K562 (cell line): Measurements from ENCODE around the gene LMBR1L. TPM values are rescaled to one million over a fixed set of nuclear protein-coding genes. Genes with fewer than 3 reads are reported as not detected.

Experiments used
- ATAC-seq: fragments of 200-7000 bp; cut with Tn5 transposase; 3 replicates; pipeline ENCODE4 v1.9.1; 2020; ENCODE audit warnings: moderate library complexity
- BruUV-seq: library from RNA; stranded (reverse); fragments of 400-500 nt; replicated peaks from 2 replicates; lab custom pipeline; 2021; lab: Mats Ljungman, UMichigan
- CTCF ChIA-PET: fragments of 300-600 bp; formaldehyde crosslinking; extraction: SDS; loops from one replicate; lab custom pipeline; 2021; ENCODE audit warnings: low intra/inter-chr PET ratio; lab: Yijun Ruan, JAX
- POLR2A ChIA-PET: fragments of 300-600, 350-650 bp; sonication (Branson Sonifier 250); formaldehyde crosslinking; extraction: SDS; loops from one replicate; lab custom pipeline; 2021; ENCODE audit warnings: antibody characterized with exemption, inconsistent platforms; lab: Yijun Ruan, JAX
- DNase-seq, 4 experiments: peaks; one replicate each; pipeline versions ENCODE4 v3.0.0 to v3.0.0-alpha.2; 2011 to 2018; ENCODE audit warnings: low spot score in 3 of 4, mixed read lengths in 3 of 4; ENCODE audit errors: extremely low read depth in 1 of 4
- FAIRE-seq: peaks from 2 replicates; lab custom pipeline; 2011; peaks lifted over from hg19 to GRCh38; lab: Jason Lieb, UNC
- H2AFZ ChIP-seq: 2 replicates; pipeline ENCODE4 v1.6.0; 2011; ENCODE audit warnings: low read depth, low read length, control low read depth, inconsistent platforms
- H3K27ac ChIP-seq: fragments of 200-600 bp; 3 replicates; pipeline ENCODE4 v1.8.0; 2011; ENCODE audit warnings: low read depth, mild to moderate bottlenecking, control low read depth, inconsistent platforms, low read length, moderate library complexity, mixed read lengths; ENCODE audit errors: extremely low read depth
- H3K27me3 ChIP-seq, 2 experiments: fragments of 300-600 bp in 1 of 2; 2 replicates in 1 of 2; 3 replicates in 1 of 2; pipeline versions ENCODE4 v1.6.0 to v1.8.0; 2011; ENCODE audit warnings: inconsistent platforms in 2 of 2, low read length in 2 of 2, mild to moderate bottlenecking in 1 of 2, mixed read lengths in 1 of 2, moderate library complexity in 1 of 2; ENCODE audit not compliant: control insufficient read depth in 2 of 2, insufficient read depth in 2 of 2
- H3K36me3 ChIP-seq: fragments of 300-600 bp; 3 replicates; pipeline ENCODE4 v1.8.0; 2011; ENCODE audit warnings: mild to moderate bottlenecking, low read length, inconsistent platforms; ENCODE audit not compliant: control insufficient read depth, insufficient read depth
- H3K4me1 ChIP-seq, 2 experiments: fragments of 200-600 bp in 1 of 2; replicated peaks in 1 of 2; 2 replicates in 1 of 2; 3 replicates in 1 of 2; pipeline versions ENCODE4 v1.5.1 to v1.8.0; 2011; ENCODE audit warnings: inconsistent platforms in 2 of 2, low read length in 2 of 2, mild to moderate bottlenecking in 1 of 2, mixed read lengths in 1 of 2, moderate library complexity in 1 of 2; ENCODE audit not compliant: control insufficient read depth in 2 of 2, insufficient read depth in 2 of 2
- H3K4me2 ChIP-seq: 2 replicates; pipeline ENCODE4 v1.6.1; 2011; ENCODE audit warnings: low read length, control low read depth, inconsistent platforms, mixed read lengths; ENCODE audit not compliant: insufficient read depth
- H3K4me3 ChIP-seq: fragments of 200-600 bp; sonication (generic), shearing (Covaris generic); 2 replicates; pipeline ENCODE4 v1.5.1; 2016; ENCODE audit warnings: control low read depth, inconsistent platforms
- H3K79me2 ChIP-seq: fragments of 200-600 bp; 3 replicates; pipeline ENCODE4 v1.8.0; 2011; ENCODE audit warnings: low read length, inconsistent platforms; ENCODE audit not compliant: control insufficient read depth, insufficient read depth
- H3K9ac ChIP-seq, 2 experiments: 2 replicates each; pipeline versions ENCODE4 v1.6.0 to v1.6.1; 2011; ENCODE audit warnings: low read depth in 2 of 2, low read length in 2 of 2, control low read depth in 1 of 2, inconsistent platforms in 1 of 2, mild to moderate bottlenecking in 1 of 2, mixed read lengths in 1 of 2; ENCODE audit not compliant: insufficient read depth in 1 of 2
- H3K9me1 ChIP-seq: one replicate; pipeline ENCODE4 v1.6.0; 2011; ENCODE audit warnings: inconsistent platforms, mild to moderate bottlenecking, low read length, moderate library complexity; ENCODE audit not compliant: control insufficient read depth, insufficient read depth
- H3K9me3 ChIP-seq: replicated peaks from 2 replicates; pipeline ENCODE4 v1.5.1; 2011; ENCODE audit warnings: low read depth, low read length, inconsistent platforms; ENCODE audit not compliant: control insufficient read depth, insufficient read depth
- H4K20me1 ChIP-seq: replicated peaks from 2 replicates; pipeline ENCODE4 v1.6.1; 2011; ENCODE audit warnings: low read length, inconsistent platforms, mixed read lengths; ENCODE audit not compliant: control insufficient read depth, insufficient read depth
- ATF7 ChIP-seq: fragments of 450-650 bp; IDR thresholded peaks from 2 replicates; pipeline ENCODE4 v1.7.1; 2014; ENCODE audit warnings: mild to moderate bottlenecking, moderate library complexity
- E2F3 ChIP-seq: fragments of 250-450 bp; sonication (Bioruptor Pico); IDR thresholded peaks from 2 replicates; pipeline ENCODE4 v1.4.0; 2020; ENCODE audit warnings: mild to moderate bottlenecking
- E4F1 ChIP-seq: fragments of 250-450 bp; sonication (Bioruptor Pico); IDR thresholded peaks from 2 replicates; pipeline ENCODE4 v1.5.0; 2021; ENCODE audit warnings: mild to moderate bottlenecking, borderline replicate concordance
- EP300 ChIP-seq: IDR thresholded peaks from 2 replicates; pipeline ENCODE4 v1.6.1; 2012; ENCODE audit warnings: low read length, improper control_type of control experiment
- ETS2 ChIP-seq: IDR thresholded peaks from 2 replicates; pipeline ENCODE4 v1.6.1; 2016; ENCODE audit warnings: borderline replicate concordance, missing genetic modification characterization, mild to moderate bottlenecking, moderate library complexity, missing compliant biosample characterization; ENCODE audit not compliant: poor library complexity, severe bottlenecking
- ILF3 ChIP-seq: fragments of 450-650 bp; IDR thresholded peaks from 2 replicates; pipeline ENCODE4 v1.6.1; 2018; ENCODE audit warnings: antibody characterized with exemption, mild to moderate bottlenecking, moderate library complexity, borderline replicate concordance
- SRF ChIP-seq, 2 experiments: fragments of 250-450, 450-650 bp in 1 of 2; sonication (Bioruptor Pico) in 1 of 2; sonication (generic) in 1 of 2; formaldehyde crosslinking; IDR thresholded peaks; 2 replicates each; pipeline versions ENCODE4 v1.5.0 to v1.5.1; 2020 to 2022; ENCODE audit warnings: mild to moderate bottlenecking in 1 of 2, missing genetic modification reagents in 1 of 2
- WGBS: fragments of 100-300 bp; shearing (Covaris generic); methylation state at CpG from one replicate; pipeline ENCODE4 v1.1.6; 2016; ENCODE audit warnings: low coverage, mixed read lengths; ENCODE audit not compliant: insufficient coverage; ENCODE audit errors: missing lambda C conversion rate; 5-methylcytosine and 5-hydroxymethylcytosine counted together
- in situ Hi-C: fragments of 300-500 bp; cut with MboI; formaldehyde crosslinking; loops from 4 replicates; pipeline ENCODE4 v1.15.0; 2018; ENCODE audit warnings: inconsistent platforms, mixed read lengths
- intact Hi-C: fragments of 100-400 bp; cut with micrococcal nuclease; formaldehyde crosslinking; loops from 2 replicates; pipeline ENCODE4 v1.14.2; 2022
- polyA plus RNA-seq, 8 experiments: library from polyadenylated mRNA; depleted of rRNA in 4 of 8; stranded (reverse) in 5 of 8; unstranded in 3 of 8; fragments of >200 nt; fragmentation: Nextera tagmentation in 2 of 8; fragmentation: Illumina TruSeq in 1 of 8; extraction: Ambion mirVana in 2 of 8; extraction: Trizol in 1 of 8; gene quantifications; 2 replicates each; pipeline versions ENCODE4 v1.2.1 to v1.2.3, GENCODE V29; 2011 to 2014; ENCODE audit warnings: inconsistent platforms in 1 of 8, missing spikeins in 1 of 8
- total RNA-seq, 7 experiments: library from RNA; depleted of rRNA in 6 of 7; stranded (reverse); fragments of >200 nt in 6 of 7; fragmentation: Illumina TruSeq in 2 of 7; extraction: Trizol in 2 of 7; gene quantifications; 2 replicates each; pipeline versions ENCODE4 v1.2.1 to v1.2.3, GENCODE V29; 2011 to 2021; ENCODE audit warnings: low replicate concordance in 1 of 7
- TF ChIP-seq, protein P1 (sequence below): fragments of 200-800 bp; sonication (Bioruptor generic); IDR thresholded peaks from 2 replicates; pipeline ENCODE4 v1.6.1; 2016; ENCODE audit warnings: missing genetic modification characterization, missing compliant biosample characterization

LMBR1L gene
- total and polyA plus RNA-seq, 9 of the 15 experiments (the other 6 are each of a cell fraction or from before 2014, with no cell fraction given): 2.5 to 57.0 (median 31.1) TPM

DNA sequence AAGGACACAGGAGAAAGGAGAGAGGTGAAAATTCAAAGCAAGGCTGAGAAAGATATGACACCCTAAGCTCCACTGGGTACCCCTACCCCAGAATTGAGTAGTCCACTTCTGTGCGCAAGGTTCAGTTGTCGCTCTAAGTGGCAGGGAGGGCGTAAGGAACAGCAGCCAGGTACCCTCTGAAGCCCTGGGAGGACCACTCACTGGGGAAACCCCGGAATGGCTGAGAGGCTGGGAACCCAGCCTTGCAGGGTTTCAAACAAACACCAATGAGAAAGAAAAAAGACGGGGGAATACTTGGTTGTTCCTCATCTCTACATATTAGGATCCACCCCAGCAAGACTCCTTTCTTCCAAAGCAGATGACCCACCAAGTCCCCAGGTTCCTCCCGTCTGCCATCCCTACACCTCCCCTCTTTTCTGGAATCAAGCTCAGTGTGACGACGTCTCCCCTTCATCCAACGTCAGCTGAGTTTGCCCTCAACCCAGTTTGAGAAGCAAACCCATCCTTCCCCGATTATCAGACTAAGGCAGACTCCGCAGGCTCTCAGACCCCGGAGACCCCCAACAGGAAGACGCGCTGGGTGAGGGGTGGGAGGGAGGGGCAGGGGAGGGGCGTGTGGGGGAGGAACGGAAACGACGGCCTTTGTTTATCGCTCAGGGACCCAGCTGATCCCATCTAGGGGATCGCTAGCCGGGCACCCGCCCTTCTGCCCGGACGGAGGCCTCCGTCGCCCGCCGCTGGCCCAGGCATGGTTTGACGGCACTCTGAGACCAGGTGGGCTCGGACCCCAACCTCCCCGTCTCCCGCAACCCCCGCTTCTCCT is 795 bp downstream of the LMBR1L start (continued):
- TF ChIP-seq, protein P1, sequence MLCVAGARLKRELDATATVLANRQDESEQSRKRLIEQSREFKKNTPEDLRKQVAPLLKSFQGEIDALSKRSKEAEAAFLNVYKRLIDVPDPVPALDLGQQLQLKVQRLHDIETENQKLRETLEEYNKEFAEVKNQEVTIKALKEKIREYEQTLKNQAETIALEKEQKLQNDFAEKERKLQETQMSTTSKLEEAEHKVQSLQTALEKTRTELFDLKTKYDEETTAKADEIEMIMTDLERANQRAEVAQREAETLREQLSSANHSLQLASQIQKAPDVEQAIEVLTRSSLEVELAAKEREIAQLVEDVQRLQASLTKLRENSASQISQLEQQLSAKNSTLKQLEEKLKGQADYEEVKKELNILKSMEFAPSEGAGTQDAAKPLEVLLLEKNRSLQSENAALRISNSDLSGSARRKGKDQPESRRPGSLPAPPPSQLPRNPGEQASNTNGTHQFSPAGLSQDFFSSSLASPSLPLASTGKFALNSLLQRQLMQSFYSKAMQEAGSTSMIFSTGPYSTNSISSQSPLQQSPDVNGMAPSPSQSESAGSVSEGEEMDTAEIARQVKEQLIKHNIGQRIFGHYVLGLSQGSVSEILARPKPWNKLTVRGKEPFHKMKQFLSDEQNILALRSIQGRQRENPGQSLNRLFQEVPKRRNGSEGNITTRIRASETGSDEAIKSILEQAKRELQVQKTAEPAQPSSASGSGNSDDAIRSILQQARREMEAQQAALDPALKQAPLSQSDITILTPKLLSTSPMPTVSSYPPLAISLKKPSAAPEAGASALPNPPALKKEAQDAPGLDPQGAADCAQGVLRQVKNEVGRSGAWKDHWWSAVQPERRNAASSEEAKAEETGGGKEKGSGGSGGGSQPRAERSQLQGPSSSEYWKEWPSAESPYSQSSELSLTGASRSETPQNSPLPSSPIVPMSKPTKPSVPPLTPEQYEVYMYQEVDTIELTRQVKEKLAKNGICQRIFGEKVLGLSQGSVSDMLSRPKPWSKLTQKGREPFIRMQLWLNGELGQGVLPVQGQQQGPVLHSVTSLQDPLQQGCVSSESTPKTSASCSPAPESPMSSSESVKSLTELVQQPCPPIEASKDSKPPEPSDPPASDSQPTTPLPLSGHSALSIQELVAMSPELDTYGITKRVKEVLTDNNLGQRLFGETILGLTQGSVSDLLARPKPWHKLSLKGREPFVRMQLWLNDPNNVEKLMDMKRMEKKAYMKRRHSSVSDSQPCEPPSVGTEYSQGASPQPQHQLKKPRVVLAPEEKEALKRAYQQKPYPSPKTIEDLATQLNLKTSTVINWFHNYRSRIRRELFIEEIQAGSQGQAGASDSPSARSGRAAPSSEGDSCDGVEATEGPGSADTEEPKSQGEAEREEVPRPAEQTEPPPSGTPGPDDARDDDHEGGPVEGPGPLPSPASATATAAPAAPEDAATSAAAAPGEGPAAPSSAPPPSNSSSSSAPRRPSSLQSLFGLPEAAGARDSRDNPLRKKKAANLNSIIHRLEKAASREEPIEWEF (CRISPR knock-in tag): no peak

DNA sequence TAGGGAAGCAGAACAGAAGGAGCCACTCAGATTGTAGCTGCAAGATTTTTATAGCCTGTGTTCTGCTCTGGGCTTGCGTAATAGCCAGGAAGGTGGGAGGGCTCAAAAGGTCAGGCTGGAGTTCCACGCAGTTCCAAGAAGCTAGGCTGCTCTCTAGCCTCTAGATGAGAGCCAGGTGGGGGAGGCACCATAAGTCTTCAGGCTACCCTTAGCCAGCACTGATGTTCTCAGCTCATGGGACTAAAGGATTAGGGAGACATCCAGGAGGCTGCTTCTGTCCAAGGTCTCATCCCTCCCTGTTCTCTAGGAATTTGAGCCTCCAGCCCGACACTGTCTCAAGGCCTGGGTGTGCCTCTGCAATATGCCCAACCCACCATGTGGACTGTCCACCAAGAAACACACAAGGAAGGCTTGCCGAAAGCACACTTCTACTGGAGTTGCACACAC is 1.7 kb downstream of the LMBR1L start:
- ChIA-PET POLR2A (interaction anchor here (0.6 to 10.9 kb wide), 10 partner anchors 9 to 158 kb away, joined by 3 to 112 read pairs (median 14); partner anchors contain the start of genes DHH, RHEBL1 and TUBA1B), CTCF (no interaction called here)
- Histone ChIP-seq H3K36me3 (peaks cover 37% of the 10 kb centered on the region; the same call in 2 of the 3 replicates), H4K20me1 (no peaks in the 10 kb centered on the region; the same call in 1 of the 2 replicates), H3K4me2 (peak overlapping the region; percentile 82), H3K9me3 (peaks cover 4% of the 10 kb centered on the region), H2AFZ (peak overlapping the region; percentile 25; the same call in 1 of the 2 replicates), H3K27ac (peak overlapping the region; percentile 84), H3K27me3 (no peaks in the 10 kb centered on the region), H3K9me1 (peaks cover 4% of the 10 kb centered on the region), H3K79me2 (peaks cover 40% of the 10 kb centered on the region), H3K9ac (peak overlapping the region; percentile 82 to 94; a peak in 3 of 4 replicates), H3K4me1 (peaks cover 15 to 26% of the 10 kb centered on the region in 2 experiments; a peak in 4 of 5 replicates), H3K4me3 (peak overlapping the region; percentile 81)
- in situ Hi-C loops (no loop called here), intact Hi-C loops (no loop called here)
- peak; percentile 98 for FAIRE-seq
- no TSS peak for BruUV-seq
- WGBS: 0% methylated on average over 4 of the region's 4 CpGs
- peak in 2 of 4 experiments; percentile 63 to 84 for DNase-seq
- peak; percentile 59 for ATAC-seq
- TF ChIP-seq E2F3: no peak
- no peak for TF ChIP-seq ILF3
- TF ChIP-seq ETS2: no peak
- TF ChIP-seq SRF (CRISPR knock-in tag; IDR thresholded peaks at IDR 0.05): peak in 1 of 2 experiments; percentile 29; a peak in 1 of 4 replicates
- no peak for TF ChIP-seq E4F1
- TF ChIP-seq ATF7: peak; percentile 23; the same call in 1 of the 2 replicates
- no peak for TF ChIP-seq EP300
